Hematopoietic multipotent progenitor cell treated with erythropoietin and hydrocortisone succinate and interleukin-3 and kit ligand, for 6 days (in vitro differentiated cells): Measurements from ENCODE around the gene CDC42SE1.
"Not testable (repeated sequence)": the region's sequence is repeated elsewhere in the genome, so short reads cannot be mapped to it uniquely, and the experiment has no call there.

Experiments
- DNase-seq: peaks from one replicate; pipeline ENCODE4 v3.0.0-alpha.2; 2015

CDC42SE1 gene, protein sequence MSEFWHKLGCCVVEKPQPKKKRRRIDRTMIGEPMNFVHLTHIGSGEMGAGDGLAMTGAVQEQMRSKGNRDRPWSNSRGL

GRCh38 chr1:151059109-151060006 is at the start of gene CDC42SE1:
CDC42SE1 (minus strand) TSS chr1:151059622; CDS start chr1:151055730, 3,892 bp downstream.
- peak; percentile 95 for DNase-seq

GRCh38 chr1:151108331-151108730 is 48.9 kb upstream of the CDC42SE1 start:
- no peak for DNase-seq

DNA sequence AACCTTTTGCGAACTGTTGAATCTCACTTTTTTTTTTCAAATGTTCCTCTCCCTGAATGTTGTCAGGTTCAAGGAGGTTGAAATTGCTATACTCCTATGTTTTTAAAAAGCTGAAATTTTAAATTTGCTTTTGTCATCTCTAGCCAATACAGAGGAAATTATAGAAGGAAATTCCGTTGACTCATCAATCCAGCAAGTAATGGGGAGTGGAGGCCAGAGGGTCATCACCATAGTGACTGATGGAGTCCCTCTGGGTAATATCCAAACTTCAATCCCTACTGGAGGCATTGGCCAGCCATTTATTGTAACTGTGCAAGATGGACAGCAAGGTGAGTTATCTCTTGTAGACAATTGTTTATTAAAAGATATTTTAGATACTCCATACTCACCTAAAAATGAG is 47.5 kb upstream of the CDC42SE1 start:
- no peak for DNase-seq

GRCh38 chr1:151104630-151105029 is 45.2 kb upstream of the CDC42SE1 start:
- DNase-seq = no peak

- no peak for DNase-seq
Measured at GRCh38 chr1:151098126-151098525, 38.7 kb upstream of the CDC42SE1 start.

DNA sequence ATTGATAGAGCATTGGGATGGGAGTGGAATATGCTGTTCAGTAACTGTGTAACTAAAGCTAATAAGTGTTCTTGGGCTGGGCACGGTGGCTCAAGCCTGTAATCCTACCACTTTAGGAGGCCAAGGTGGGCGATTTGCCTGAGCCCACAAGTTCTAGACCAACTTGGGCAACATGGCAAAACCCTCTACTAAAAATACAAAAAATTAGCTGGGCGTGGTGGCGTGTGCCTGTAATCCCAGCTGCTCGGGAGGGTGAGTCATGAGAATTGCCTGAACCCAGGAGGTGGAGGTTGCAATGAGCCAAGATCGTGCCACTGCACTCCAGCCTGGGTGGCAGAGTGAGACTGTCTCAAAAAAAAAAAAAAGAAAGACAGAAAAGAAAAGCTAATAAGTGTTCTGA is 38.0 kb upstream of the CDC42SE1 start:
- DNase-seq = not testable (repeated sequence)

DNA sequence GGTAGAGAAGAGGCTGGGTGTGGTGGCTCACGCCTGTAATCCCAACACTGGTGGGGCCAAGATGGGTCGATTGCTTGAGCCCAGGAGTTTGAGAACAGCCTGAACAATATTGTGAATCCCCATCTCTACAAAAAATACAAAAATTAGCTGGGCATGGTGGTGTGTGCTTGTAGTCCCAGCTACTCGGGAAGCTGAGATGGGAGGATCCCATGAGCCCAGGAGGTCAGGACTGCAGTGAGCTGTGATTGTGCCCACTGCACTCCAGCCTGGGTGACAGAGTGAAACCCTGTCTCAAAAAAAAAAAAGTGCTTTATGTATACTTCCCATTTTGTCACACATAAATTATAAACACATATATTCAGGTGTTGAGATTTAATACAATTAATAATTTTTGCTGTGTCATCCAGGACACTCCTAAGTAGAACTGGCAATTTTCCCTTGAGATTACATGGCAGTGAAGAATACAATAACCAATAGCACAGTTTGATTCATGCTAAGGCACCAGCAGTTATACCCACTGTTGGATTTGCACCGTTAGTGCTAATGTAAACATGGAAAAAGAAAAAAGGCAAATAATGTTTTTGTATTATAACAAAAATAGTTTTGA is 26.6 kb upstream of the CDC42SE1 start:
- no peak for DNase-seq

GRCh38 chr1:151072224-151072623 is 12.8 kb upstream of the CDC42SE1 start:
- DNase-seq = no peak

DNA sequence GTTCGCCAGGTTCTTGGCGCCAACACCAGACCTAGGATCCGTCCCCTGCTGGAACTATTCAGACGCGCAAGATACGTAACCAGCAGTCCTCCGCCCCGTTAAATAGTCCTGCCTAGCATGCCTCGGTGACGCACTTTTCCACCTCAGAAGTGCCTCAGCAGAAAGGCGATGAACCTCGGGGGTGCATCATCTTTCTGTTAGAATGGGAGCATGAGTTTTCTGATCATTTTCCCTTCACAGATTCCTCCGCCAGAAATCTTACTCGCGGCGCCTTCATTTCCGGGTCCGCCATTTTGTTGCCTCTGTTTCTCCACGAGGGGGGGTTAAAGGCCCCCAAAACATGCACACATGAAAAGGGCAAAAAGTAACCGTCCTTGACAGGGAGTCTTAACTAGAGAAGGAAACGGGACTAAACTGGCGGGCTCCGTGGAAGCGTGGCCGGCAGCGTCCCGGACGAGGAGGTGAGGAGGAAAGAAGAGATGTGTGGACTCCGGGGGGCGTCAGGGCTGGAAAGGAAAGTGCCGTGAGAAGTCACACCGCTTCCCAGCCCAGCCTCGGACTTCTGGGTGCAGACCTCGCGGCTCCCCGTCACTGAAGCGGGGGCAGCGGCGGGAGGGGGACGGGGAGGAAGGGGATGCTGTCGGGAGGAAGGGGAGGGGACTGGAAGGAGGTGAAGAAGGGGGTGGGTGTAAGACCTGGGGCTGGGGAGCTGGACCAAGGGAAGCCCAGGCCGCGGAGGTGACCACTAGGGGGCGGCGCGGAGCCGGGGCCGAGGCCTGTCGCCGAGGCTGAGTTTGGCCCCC is 11.3 kb upstream of the CDC42SE1 start, which contains the start of gene GABPB2:
Gene GABPB2, plus strand, starts transcription at position 288 of the 803 bp plus-strand sequence. CDS start 17,429 bp downstream, outside the sequence.
- DNase-seq = peak; percentile 95

DNA sequence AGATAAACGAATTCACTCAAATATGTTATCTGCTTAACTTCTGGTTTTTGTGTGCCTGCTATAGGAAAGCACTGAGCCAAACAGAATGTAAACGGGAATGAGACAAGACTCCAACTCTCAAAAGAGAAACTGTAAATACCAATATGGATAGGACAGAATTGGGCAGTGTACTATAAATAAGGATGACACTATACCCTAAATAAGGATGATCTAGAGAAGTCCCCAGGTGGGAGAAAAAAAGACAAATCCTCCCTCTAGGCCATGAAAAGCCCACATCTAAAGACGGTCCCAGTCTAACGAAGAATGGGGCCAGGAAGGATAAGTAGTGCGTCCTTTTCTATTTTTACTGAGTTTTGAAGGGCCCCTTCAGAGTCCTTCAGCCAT is 9.7 kb upstream of the CDC42SE1 start:
- no peak for DNase-seq

- DNase-seq = no peak
Measured at GRCh38 chr1:151067185-151067584, 7.8 kb upstream of the CDC42SE1 start.

DNA sequence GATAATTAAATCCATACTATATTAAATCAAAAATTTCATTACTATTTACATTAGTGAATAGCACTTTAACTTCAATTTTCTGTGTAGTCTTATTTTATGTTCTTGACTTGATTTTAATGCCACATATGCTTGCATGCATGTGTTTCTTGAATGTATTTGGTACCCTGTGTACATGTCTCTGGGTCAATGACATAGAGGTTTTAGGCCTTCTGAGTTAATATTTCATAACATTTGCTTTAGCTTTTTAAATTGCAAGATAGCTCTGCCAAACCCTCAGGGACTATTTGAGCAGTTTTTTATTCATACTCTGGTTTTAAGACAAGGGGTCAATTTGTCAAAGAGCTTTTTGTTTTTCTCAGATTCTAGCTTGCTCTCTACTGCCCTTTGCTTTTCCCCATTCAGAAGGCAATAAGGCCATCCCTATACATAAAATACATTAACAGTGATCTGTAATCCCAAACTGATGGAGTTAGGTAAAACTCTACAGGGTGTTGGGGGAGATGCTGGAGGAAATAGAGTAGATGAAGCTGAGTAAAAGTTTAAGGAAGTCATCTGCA is 5.7 kb upstream of the CDC42SE1 start:
- DNase-seq = no peak

GRCh38 chr1:151062741-151063371 is 3.4 kb upstream of the CDC42SE1 start:
- no peak for DNase-seq

DNA sequence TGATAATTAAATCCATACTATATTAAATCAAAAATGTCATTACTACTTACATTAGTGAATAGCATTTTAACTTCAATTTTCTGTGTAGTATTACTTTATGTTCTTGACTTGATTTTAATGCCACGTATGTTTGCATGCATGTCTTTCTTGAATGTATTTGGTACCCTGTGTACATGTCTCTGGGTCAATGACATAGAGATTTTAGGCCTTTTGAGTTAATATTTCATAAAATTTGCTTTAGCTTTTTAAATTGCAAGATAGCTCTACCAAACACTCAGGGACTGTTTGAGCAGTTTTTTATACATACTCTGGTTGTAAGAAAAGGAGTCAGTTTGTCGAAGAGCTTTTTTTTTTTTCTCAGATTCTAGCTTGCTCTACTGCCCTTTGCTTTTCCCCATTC is 2.3 kb upstream of the CDC42SE1 start:
- no peak for DNase-seq

- DNase-seq = no peak
Measured at GRCh38 chr1:151060657-151061421, 1.4 kb upstream of the CDC42SE1 start.

GRCh38 chr1:151060007-151060656 is 710 bp upstream of the CDC42SE1 start, which contains the start of gene MLLT11:
MLLT11 (plus strand) TSS chr1:151060397; CDS start chr1:151067225, 6,828 bp downstream.
- peak; percentile 70 for DNase-seq

DNA sequence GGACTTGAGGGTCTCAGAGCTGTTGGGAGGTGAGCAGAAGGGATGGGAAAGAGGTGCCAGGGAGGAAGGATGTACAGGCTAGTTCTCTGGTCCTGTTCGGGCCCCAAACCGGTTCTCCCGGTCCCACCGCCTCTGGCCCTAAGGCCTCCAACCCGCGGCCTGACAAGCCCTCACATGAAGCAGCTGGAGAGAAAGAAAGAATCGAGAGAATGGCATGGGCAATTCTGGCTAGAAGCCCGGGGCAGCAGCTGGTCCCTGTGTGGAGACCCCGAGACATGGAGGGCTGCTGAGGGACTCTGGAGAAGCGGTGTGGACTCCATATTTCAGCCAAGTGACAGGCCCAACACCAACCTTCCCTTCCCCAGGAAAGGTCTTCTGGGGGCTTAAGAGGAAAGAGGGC is 730 bp downstream of the CDC42SE1 start:
- DNase-seq = peak; percentile 29

DNA sequence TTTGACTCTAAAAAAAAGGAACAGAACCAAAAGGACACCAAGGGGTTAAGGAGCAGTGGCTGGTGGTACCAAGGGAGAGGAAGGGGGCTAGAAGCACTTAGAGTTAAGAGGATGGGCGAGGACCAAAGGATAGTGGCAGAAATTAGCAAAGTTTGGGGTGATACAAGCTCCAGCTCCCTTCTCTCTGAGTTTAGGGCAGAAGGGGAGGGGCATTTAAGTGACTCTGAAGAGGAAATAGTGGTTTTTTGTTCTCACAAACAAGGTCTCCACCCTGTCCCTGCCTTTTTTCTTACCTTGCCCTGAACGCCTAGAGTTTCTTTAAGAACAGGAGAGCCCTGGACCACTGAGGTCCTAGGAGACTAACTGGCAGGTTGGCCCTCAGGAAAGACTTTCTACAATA is 3.3 kb downstream of the CDC42SE1 start:
- DNase-seq = peak; percentile 82

DNA sequence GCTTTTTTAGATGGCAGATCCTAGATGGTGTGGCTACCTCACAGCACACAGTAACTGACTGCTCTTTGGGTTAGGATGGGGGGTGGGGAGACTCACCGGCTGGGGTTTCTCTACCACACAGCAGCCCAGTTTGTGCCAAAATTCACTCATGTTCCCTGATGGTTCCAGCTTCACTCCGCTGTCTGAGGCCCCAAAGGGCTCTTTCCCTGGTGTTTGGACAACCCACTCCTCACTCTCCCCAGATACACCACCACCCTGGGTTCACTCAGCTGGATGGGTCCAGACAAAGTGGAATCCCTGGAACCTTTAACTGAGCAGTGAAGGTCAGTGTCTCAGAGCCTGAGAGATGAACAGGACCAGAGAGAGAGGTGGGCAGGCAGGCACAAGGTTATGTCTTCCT is 3.8 kb downstream of the CDC42SE1 start:
- DNase-seq = no peak

DNA sequence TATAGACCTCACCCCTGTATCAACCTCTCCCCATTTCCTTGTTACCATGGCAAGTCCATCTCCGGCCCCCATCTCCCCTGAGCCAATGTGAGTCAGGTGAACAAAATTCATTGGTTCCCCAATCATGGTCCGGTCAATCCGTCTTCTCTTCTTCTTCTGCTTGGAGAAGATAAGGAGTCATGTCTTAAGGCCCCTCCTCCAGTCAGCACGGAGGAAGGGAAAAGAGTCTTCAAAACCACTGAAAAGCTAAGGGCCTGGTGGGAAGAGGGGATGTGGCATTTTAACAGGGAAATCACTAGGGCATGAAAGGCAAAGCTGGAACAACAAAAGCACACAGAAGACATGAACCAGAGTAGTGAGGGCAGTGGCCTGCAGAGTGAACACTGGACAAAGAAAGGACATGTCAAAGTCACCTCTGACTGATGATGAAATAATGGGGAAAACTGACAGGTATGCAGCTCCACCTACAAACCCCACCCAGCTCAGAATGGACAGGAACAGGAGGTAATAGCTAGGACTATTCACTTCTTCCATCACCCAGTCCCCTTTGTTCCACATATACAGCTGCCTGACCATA is 4.4 kb downstream of the CDC42SE1 start:
- DNase-seq = peak; percentile 80
